SK-N-SH treated with all-trans-retinoic acid at 6 μM for 48 hours (cell line): Measurements from ENCODE around the gene RAB33A.

Experiments
- BACH2 ChIP-seq: fragments of 250-450 bp; sonication (Bioruptor Pico); IDR thresholded peaks from 2 replicates; pipeline ENCODE4 v1.9.0; 2021; ENCODE audit warnings: mild to moderate bottlenecking, borderline replicate concordance
- CREB5 ChIP-seq: fragments of 250-450 bp; sonication (Bioruptor Pico); IDR thresholded peaks from 2 replicates; pipeline ENCODE4 v1.5.1; 2020; ENCODE audit warnings: low read depth, mild to moderate bottlenecking, moderate library complexity
- CSDC2 ChIP-seq: fragments of 250-450 bp; sonication (Bioruptor Pico); IDR thresholded peaks from 2 replicates; pipeline ENCODE4 v1.5.0; 2020; ENCODE audit warnings: mild to moderate bottlenecking, moderate library complexity
- OSR1 ChIP-seq: fragments of 250-450 bp; sonication (Bioruptor Pico); IDR thresholded peaks from 2 replicates; pipeline ENCODE4 v1.8.0; 2022; ENCODE audit warnings: moderate library complexity, mild to moderate bottlenecking, inconsistent platforms
- PATZ1 ChIP-seq: fragments of 250-450 bp; sonication (Bioruptor Pico); IDR thresholded peaks from 2 replicates; pipeline ENCODE4 v1.8.0; 2020; ENCODE audit warnings: mild to moderate bottlenecking, moderate library complexity, borderline replicate concordance
- PPARA ChIP-seq: fragments of 250-450 bp; sonication (Bioruptor Pico); IDR thresholded peaks from 2 replicates; pipeline ENCODE4 v1.5.0; 2020; ENCODE audit warnings: mild to moderate bottlenecking, borderline replicate concordance
- RARB ChIP-seq: fragments of 250-450 bp; sonication (Bioruptor Pico); IDR thresholded peaks from 2 replicates; pipeline ENCODE4 v1.8.0; 2021; ENCODE audit warnings: mild to moderate bottlenecking, moderate library complexity
- SNAI2 ChIP-seq: fragments of 250-450 bp; sonication (Bioruptor Pico); IDR thresholded peaks from 2 replicates; pipeline ENCODE4 v1.5.0; 2020; ENCODE audit warnings: mild to moderate bottlenecking, moderate library complexity
- ZFP3 ChIP-seq: fragments of 250-450 bp; sonication (Bioruptor Pico); IDR thresholded peaks from 2 replicates; pipeline ENCODE4 v1.5.0; 2020; ENCODE audit warnings: mild to moderate bottlenecking, moderate library complexity
- ZNF70 ChIP-seq: fragments of 450-650 bp; formaldehyde crosslinking; IDR thresholded peaks from 2 replicates; pipeline ENCODE4 v1.5.0; 2020; ENCODE audit warnings: mild to moderate bottlenecking, moderate library complexity
- ZNF8 ChIP-seq: fragments of 450-650 bp; formaldehyde crosslinking; IDR thresholded peaks from 2 replicates; pipeline ENCODE4 v1.5.0; 2020; ENCODE audit warnings: mild to moderate bottlenecking, moderate library complexity
- TF ChIP-seq, protein P1 (sequence below): fragments of 250-450 bp; sonication (Bioruptor Pico); IDR thresholded peaks from 2 replicates; pipeline ENCODE4 v1.5.1; 2021; ENCODE audit warnings: mild to moderate bottlenecking, moderate library complexity

- no peak for TF ChIP-seq ZNF70
- no peak for TF ChIP-seq RARB (CRISPR knock-in tag)
- TF ChIP-seq, protein P1, sequence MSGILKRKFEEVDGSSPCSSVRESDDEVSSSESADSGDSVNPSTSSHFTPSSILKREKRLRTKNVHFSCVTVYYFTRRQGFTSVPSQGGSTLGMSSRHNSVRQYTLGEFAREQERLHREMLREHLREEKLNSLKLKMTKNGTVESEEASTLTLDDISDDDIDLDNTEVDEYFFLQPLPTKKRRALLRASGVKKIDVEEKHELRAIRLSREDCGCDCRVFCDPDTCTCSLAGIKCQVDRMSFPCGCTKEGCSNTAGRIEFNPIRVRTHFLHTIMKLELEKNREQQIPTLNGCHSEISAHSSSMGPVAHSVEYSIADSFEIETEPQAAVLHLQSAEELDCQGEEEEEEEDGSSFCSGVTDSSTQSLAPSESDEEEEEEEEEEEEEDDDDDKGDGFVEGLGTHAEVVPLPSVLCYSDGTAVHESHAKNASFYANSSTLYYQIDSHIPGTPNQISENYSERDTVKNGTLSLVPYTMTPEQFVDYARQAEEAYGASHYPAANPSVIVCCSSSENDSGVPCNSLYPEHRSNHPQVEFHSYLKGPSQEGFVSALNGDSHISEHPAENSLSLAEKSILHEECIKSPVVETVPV, result no peak
- no peak for TF ChIP-seq CSDC2 (CRISPR knock-in tag)
- no peak for TF ChIP-seq ZNF8
- TF ChIP-seq PATZ1, result no peak
- no peak for TF ChIP-seq PPARA (CRISPR knock-in tag)
- TF ChIP-seq CREB5, result no peak
- TF ChIP-seq OSR1 (CRISPR knock-in tag), result no peak
- no peak for TF ChIP-seq SNAI2 (CRISPR knock-in tag)
- TF ChIP-seq ZFP3 (CRISPR knock-in tag), result no peak
- no peak for TF ChIP-seq BACH2
Measured at GRCh38 chrX:130190801-130191200, 19.0 kb downstream of the RAB33A start.
